Central memory CD8-positive, alpha-beta T cell (primary cell): ENCODE measurements around the gene HES5.
"Not testable (repeated sequence)": the region's sequence is repeated elsewhere in the genome, so short reads cannot be mapped to it uniquely, and the experiment has no call there.

Experiments used
- ATAC-seq: fragments of 150-1000 bp; cut with Tn5 transposase; replicated peaks from 2 replicates; pipeline ENCODE4 v1.10.0; 2022; ENCODE audit warnings: mild to moderate bottlenecking, moderate FRiP score, moderate number of reproducible peaks; ENCODE audit not compliant: poor library complexity, severe bottlenecking; ENCODE audit errors: extremely low read depth
- DNase-seq, 2 donors: peaks; one replicate each; pipeline ENCODE4 v3.0.0; 2021; ENCODE audit warnings: low spot score in 2 of 2
- H3K27ac Mint-ChIP-seq: one replicate; pipeline ENCODE4 v1.8.0; 2022; ENCODE audit warnings: low read depth, mild to moderate bottlenecking, moderate library complexity, mixed read lengths
- H3K27me3 Mint-ChIP-seq: one replicate; pipeline ENCODE4 v1.8.0; 2022; ENCODE audit warnings: mixed read lengths
- H3K36me3 Mint-ChIP-seq: one replicate; pipeline ENCODE4 v1.8.0; 2022; ENCODE audit warnings: mild to moderate bottlenecking, moderate library complexity, mixed read lengths; ENCODE audit not compliant: insufficient read depth
- H3K4me1 Mint-ChIP-seq: one replicate; pipeline ENCODE4 v1.8.0; 2022; ENCODE audit warnings: mixed read lengths
- H3K4me3 Mint-ChIP-seq: one replicate; pipeline ENCODE4 v1.8.0; 2022; ENCODE audit warnings: mild to moderate bottlenecking, moderate library complexity, mixed read lengths
- H3K9me3 Mint-ChIP-seq: one replicate; pipeline ENCODE4 v1.8.0; 2022; ENCODE audit warnings: mixed read lengths

HES5 gene, protein sequence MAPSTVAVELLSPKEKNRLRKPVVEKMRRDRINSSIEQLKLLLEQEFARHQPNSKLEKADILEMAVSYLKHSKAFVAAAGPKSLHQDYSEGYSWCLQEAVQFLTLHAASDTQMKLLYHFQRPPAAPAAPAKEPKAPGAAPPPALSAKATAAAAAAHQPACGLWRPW

DNA sequence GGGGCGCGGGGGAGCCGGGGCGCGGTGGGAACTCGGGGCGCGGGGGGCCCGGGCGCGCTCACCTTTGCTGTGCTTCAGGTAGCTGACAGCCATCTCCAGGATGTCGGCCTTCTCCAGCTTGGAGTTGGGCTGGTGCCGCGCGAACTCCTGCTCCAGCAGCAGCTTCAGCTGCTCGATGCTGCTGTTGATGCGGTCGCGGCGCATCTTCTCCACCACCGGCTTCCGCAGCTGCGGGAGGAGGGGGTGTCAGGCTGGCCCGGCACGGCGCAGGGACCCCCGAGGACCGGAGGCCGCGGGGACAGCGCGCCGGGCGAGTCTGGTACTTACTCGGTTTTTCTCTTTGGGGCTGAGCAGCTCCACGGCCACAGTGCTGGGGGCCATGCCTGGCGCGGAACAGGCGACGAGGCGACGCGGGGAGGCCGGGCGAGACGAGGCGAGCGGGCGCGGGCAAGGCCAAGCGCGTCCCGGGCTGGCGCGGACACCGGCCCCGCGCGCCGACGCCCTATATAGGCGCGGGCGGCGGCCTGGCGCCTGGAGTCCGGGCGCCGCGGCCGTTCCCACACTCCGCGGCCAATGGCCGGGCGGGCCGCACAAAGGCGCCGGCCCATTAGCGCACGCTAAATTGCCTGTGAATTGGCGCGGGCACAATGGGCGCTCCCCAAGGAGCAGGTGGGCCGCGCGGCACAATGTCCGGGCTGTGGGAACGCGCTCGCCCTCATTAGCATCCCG is at the start of gene HES5:
HES5 (minus strand) TSS at position 480 of the 729 bp plus-strand sequence; CDS start at position 381, 99 bp downstream.
- peaks cover 3% of the 10 kb centered on the region for H3K36me3 Mint-ChIP-seq
- H3K4me3 Mint-ChIP-seq = peak within 1 kb of the TSS; percentile 72
- H3K4me1 Mint-ChIP-seq = peaks cover 15% of the 10 kb centered on the region
- ATAC-seq (no peak), DNase-seq (no peak)
- no peak within 1 kb of the TSS for H3K27ac Mint-ChIP-seq
- peaks cover 24% of the 10 kb centered on the region for H3K27me3 Mint-ChIP-seq
- H3K9me3 Mint-ChIP-seq = no peaks in the 10 kb centered on the region

DNA sequence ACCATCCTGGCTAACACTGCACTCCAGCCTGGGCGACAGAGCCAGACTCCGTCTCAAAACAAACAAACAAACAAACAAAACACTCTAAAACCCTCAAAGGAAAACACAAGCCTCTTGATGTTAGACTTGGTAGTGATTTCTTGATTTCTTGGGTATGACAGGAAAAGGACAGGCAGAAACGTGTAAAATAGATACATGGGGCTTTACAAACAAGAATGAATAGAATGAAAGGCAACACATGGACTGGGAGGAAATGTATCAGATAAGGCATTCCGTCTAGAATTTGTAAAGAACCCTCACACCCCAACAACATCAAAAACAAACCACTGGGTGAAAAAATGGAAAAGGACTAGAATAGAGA is 48.7 kb upstream of the HES5 start:
- H3K4me3 Mint-ChIP-seq = peak overlapping the region; percentile 71
- DNase-seq (no peak), ATAC-seq (no peak)
- H3K4me1 Mint-ChIP-seq = peaks cover 32% of the 10 kb centered on the region
- H3K36me3 Mint-ChIP-seq = peaks cover 9% of the 10 kb centered on the region
- peaks cover 3% of the 10 kb centered on the region for H3K9me3 Mint-ChIP-seq
- H3K27me3 Mint-ChIP-seq = no peaks in the 10 kb centered on the region
- H3K27ac Mint-ChIP-seq = peak overlapping the region; percentile 99

- peak; percentile 39 for ATAC-seq
- peaks cover 13% of the 10 kb centered on the region for H3K9me3 Mint-ChIP-seq
- not testable (repeated sequence) for DNase-seq, H3K36me3 Mint-ChIP-seq, H3K27me3 Mint-ChIP-seq
- peaks cover 34% of the 10 kb centered on the region for H3K4me1 Mint-ChIP-seq
- peak overlapping the region; percentile 71 for H3K4me3 Mint-ChIP-seq
- H3K27ac Mint-ChIP-seq = peak overlapping the region; percentile 99
Observed at GRCh38 chr1:2577565-2578075, 47.6 kb upstream of the HES5 start.

DNA sequence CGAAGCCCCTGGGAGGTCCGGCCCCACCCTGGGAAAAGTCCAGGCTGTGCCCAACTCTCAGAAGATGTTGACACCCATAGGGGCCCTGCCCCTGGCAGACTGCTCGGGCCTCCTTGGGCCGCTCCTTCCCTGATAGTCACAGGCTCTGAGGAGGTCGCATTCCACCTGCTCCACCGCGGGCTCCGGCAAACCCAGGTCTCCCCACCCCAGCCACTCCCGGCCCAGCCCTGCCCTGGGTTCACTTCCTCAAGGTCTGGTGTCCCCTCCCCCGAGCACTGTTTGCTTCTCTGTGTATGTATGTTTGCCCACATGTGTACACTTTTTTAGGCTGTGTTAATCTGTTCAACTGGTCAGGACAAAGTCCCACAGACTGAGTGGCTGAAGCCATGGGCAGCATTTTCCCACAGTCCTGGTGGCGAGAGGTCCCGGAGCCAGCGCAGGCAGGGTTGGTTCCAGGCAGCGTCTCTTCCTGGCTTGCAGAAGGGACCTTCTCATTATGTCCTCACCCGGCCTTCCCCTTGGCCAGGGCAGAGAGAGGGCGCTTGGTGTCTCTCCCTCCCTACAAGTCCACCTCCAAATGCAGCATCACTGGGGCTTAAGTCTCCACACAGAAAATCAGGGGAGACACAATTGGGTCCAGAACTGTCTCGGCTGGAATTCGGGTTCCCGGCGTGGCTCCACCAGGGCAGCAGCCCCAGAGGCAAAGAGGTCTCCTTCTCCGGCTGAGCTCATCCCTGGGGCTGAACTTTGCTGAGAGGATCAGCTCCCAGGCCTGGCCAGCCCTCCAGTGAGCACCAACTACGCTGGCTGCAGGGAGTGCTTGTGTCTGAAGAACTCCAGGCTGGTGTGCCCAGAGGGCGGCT is 46.0 kb upstream of the HES5 start:
- peaks cover 29% of the 10 kb centered on the region for H3K4me1 Mint-ChIP-seq
- H3K9me3 Mint-ChIP-seq = peaks cover 13% of the 10 kb centered on the region
- H3K27me3 Mint-ChIP-seq = no peaks in the 10 kb centered on the region
- DNase-seq (no peak), ATAC-seq (no peak)
- H3K36me3 Mint-ChIP-seq = peaks cover 9% of the 10 kb centered on the region
- H3K27ac Mint-ChIP-seq = no peak overlapping the region
- no peak overlapping the region for H3K4me3 Mint-ChIP-seq

DNA sequence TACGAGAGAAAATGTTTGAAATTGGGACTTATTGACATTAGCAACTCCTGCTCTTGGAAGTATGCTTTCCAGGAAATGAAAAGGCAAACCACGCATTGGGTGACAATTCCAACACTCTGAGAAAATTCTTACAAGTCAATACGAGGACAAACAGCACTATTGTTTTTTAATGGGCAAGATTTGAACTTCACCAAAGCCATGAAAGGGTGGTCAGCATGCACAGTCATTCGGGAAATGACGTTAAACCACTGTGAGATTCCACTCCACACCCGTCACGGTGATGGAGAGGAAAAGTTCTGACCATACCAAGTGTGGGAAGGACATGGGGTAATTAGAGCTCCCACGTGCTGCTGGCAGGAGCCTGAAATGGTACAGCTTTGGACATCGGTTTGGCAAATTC is 44.3 kb upstream of the HES5 start:
- Mint-ChIP-seq H3K27ac (no peak overlapping the region), H3K9me3 (peaks cover 13% of the 10 kb centered on the region), H3K4me1 (peaks cover 22% of the 10 kb centered on the region), H3K4me3 (no peak overlapping the region), H3K27me3 (no peaks in the 10 kb centered on the region), H3K36me3 (peaks cover 9% of the 10 kb centered on the region)
- DNase-seq = no peak
- no peak for ATAC-seq

GRCh38 chr1:2573250-2573920 is 43.3 kb upstream of the HES5 start:
- DNase-seq = no peak
- Mint-ChIP-seq H3K36me3 (peaks cover 9% of the 10 kb centered on the region), H3K4me1 (peaks cover 13% of the 10 kb centered on the region), H3K4me3 (no peak overlapping the region), H3K27ac (peak overlapping the region; percentile 22), H3K27me3 (no peaks in the 10 kb centered on the region), H3K9me3 (peaks cover 13% of the 10 kb centered on the region)
- no peak for ATAC-seq

DNA sequence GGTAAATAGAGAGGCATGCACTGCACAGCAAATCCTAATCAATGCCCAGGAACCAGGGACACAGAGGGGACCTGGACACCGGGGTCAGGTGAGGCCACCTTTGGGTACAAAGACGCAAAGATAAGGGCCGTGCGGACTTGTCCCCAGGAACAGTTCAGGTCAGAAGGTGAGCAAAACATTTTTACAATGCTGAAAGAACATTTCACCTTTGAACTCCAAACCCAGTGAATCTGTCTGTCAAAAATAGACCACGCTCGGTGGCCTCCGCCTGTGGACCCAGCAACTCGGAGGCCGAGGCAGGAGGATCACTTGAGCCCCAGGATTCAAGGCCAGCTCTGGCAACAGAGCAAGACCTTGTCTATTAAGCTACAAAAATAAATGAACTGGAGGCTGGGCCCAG is 41.3 kb upstream of the HES5 start:
- DNase-seq (no peak), ATAC-seq (no peak)
- Mint-ChIP-seq H3K36me3 (peaks cover 1% of the 10 kb centered on the region), H3K9me3 (peaks cover 13% of the 10 kb centered on the region), H3K4me3 (no peak overlapping the region), H3K27me3 (no peaks in the 10 kb centered on the region), H3K27ac (no peak overlapping the region), H3K4me1 (peaks cover 7% of the 10 kb centered on the region)

DNA sequence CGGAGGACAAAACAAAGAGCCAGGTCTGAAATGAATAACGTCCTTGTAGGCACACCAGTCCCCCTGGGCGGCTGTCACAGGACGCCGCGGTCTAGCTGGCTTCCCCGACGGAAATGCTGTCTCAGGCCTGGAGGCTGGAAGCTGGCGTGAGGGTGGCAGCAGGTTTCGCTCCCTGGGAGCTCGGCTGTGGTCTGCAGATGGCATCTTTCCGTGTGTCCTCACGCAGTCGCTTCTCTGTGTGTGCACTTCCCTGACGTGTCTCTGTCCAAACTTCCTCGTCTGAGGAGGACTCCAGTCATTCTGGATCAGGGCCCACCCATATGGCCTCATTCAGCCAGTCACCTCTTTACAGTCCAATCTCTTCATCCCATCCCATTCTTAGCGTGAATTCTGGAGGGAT is 40.3 kb upstream of the HES5 start:
- Mint-ChIP-seq H3K9me3 (peaks cover 13% of the 10 kb centered on the region), H3K4me1 (peaks cover 7% of the 10 kb centered on the region), H3K36me3 (peaks cover 1% of the 10 kb centered on the region), H3K4me3 (no peak overlapping the region), H3K27me3 (no peaks in the 10 kb centered on the region), H3K27ac (no peak overlapping the region)
- ATAC-seq (no peak), DNase-seq (no peak)

DNA sequence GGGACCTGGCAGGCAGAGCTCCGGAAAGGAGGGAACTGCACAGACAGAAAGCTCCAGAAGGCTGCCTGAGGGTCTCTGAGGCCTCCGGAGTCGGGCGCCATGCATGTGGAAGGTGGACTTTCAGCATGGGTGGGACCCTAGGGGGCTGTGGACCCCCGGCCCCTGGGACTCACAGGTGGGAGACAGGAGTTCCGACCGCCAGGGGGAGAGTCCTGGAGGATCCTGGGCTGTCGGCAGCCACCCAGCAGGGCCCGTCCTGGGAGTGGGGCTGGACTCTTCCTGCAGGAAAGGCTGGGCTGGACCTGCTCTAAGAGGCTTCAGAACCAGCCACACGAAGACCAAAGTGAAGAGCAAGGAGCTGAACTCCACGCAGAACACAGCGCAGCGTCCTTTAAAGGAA is 39.6 kb upstream of the HES5 start:
- not testable (repeated sequence) for H3K27ac Mint-ChIP-seq, DNase-seq, ATAC-seq, H3K36me3 Mint-ChIP-seq, H3K4me1 Mint-ChIP-seq, H3K4me3 Mint-ChIP-seq, H3K27me3 Mint-ChIP-seq
- peaks cover 13% of the 10 kb centered on the region for H3K9me3 Mint-ChIP-seq

GRCh38 chr1:2569060-2569459 is 39.0 kb upstream of the HES5 start:
- ATAC-seq (no peak), DNase-seq (no peak)
- Mint-ChIP-seq H3K4me3 (no peak overlapping the region), H3K27ac (no peak overlapping the region), H3K27me3 (no peaks in the 10 kb centered on the region), H3K9me3 (peaks cover 13% of the 10 kb centered on the region), H3K36me3 (peaks cover 1% of the 10 kb centered on the region), H3K4me1 (peaks cover 6% of the 10 kb centered on the region)

- not testable (repeated sequence) for DNase-seq, H3K36me3 Mint-ChIP-seq, H3K4me1 Mint-ChIP-seq, H3K27ac Mint-ChIP-seq, H3K4me3 Mint-ChIP-seq, H3K27me3 Mint-ChIP-seq, ATAC-seq, H3K9me3 Mint-ChIP-seq
Observed at GRCh38 chr1:2568187-2568816, 38.2 kb upstream of the HES5 start.
